Hematopoietic multipotent progenitor cell treated with erythropoietin and hydrocortisone succinate and interleukin-3 and kit ligand, for 6 days (in vitro differentiated cells): ENCODE measurements around the gene REEP3.
A peak's percentile ranks its signal among the peaks of the same experiment; 100 is the strongest.
"Not testable (repeated sequence)": the region's sequence is repeated elsewhere in the genome, so short reads cannot be mapped to it uniquely, and the experiment has no call there.

Experiments
- DNase-seq: peaks from one replicate; pipeline ENCODE4 v3.0.0-alpha.2; 2015

REEP3 gene

GRCh38 chr10:63553473-63553872, 32.3 kb downstream of the REEP3 start:
- DNase-seq: no peak

GRCh38 chr10:63554657-63555056, 33.5 kb downstream of the REEP3 start:
- peak; percentile 67 for DNase-seq

- DNase-seq: no peak
These were observed 34.1 kb downstream of the REEP3 start for GRCh38 chr10:63555330-63555729.

- no peak for DNase-seq
These were observed 37.1 kb downstream of the REEP3 start for GRCh38 chr10:63558132-63558784.

- DNase-seq: no peak
These were observed 40.1 kb downstream of the REEP3 start for GRCh38 chr10:63561341-63561740.

- no peak for DNase-seq
These were observed 41.2 kb downstream of the REEP3 start for GRCh38 chr10:63562391-63562790.

GRCh38 chr10:63562857-63563256, 41.7 kb downstream of the REEP3 start:
- DNase-seq: no peak

GRCh38 chr10:63563623-63564022, 42.4 kb downstream of the REEP3 start:
- peak; percentile 29 for DNase-seq

GRCh38 chr10:63564731-63565130, 43.5 kb downstream of the REEP3 start:
- DNase-seq: not testable (repeated sequence)

- no peak for DNase-seq
These were observed 52.0 kb downstream of the REEP3 start for GRCh38 chr10:63573068-63573697.

GRCh38 chr10:63574011-63574410, 52.8 kb downstream of the REEP3 start:
- DNase-seq: no peak

- no peak for DNase-seq
These were observed 55.3 kb downstream of the REEP3 start for GRCh38 chr10:63576501-63576900.

GRCh38 chr10:63578501-63578900, 57.3 kb downstream of the REEP3 start:
- DNase-seq: no peak

- DNase-seq: no peak
These were observed 58.3 kb downstream of the REEP3 start for GRCh38 chr10:63579371-63580014.

- DNase-seq: no peak
These were observed 61.5 kb downstream of the REEP3 start for GRCh38 chr10:63582690-63583089.

GRCh38 chr10:63583397-63583796, 62.2 kb downstream of the REEP3 start:
- DNase-seq: peak; percentile 49

GRCh38 chr10:63583909-63584724, 62.9 kb downstream of the REEP3 start:
- no peak for DNase-seq

GRCh38 chr10:63584725-63585035, 63.5 kb downstream of the REEP3 start:
- DNase-seq: no peak

- no peak for DNase-seq
These were observed 63.8 kb downstream of the REEP3 start for GRCh38 chr10:63585041-63585440.

- no peak for DNase-seq
These were observed 64.8 kb downstream of the REEP3 start for GRCh38 chr10:63586043-63586442.

- DNase-seq: no peak
These were observed 66.0 kb downstream of the REEP3 start for GRCh38 chr10:63587191-63587590.

- DNase-seq: peak; percentile 3
These were observed 67.4 kb downstream of the REEP3 start for GRCh38 chr10:63588436-63589167.
